Trophoblast cell (in vitro differentiated cells and primary cell): ENCODE results near the gene CHKA.

Experiments used
- DNase-seq, 2 donors: peaks; one replicate each; pipeline ENCODE4 v3.0.0-alpha.2; 2016
- H2AFZ ChIP-seq: 2 replicates; pipeline ENCODE4 v1.6.1; 2013; ENCODE audit warnings: low read length, moderate library complexity, mild to moderate bottlenecking; ENCODE audit not compliant: insufficient read depth, poor library complexity
- H2AK5ac ChIP-seq: 2 replicates; pipeline ENCODE4 v1.6.1; 2013; ENCODE audit warnings: mild to moderate bottlenecking, low read length
- H2BK120ac ChIP-seq: 2 replicates; pipeline ENCODE4 v1.6.1; 2013; ENCODE audit warnings: low read length, mild to moderate bottlenecking, moderate library complexity; ENCODE audit not compliant: insufficient read depth, poor library complexity
- H2BK12ac ChIP-seq: 2 replicates; pipeline ENCODE4 v1.6.1; 2013; ENCODE audit warnings: mild to moderate bottlenecking, low read length, moderate library complexity
- H2BK5ac ChIP-seq: 2 replicates; pipeline ENCODE4 v1.6.1; 2013; ENCODE audit warnings: low read length, low read depth, moderate library complexity, mild to moderate bottlenecking; ENCODE audit not compliant: poor library complexity
- H3K14ac ChIP-seq: 2 replicates; pipeline ENCODE4 v1.6.1; 2013; ENCODE audit warnings: mild to moderate bottlenecking, low read length
- H3K18ac ChIP-seq: 2 replicates; pipeline ENCODE4 v1.6.1; 2013; ENCODE audit warnings: mild to moderate bottlenecking, low read length
- H3K23ac ChIP-seq: 2 replicates; pipeline ENCODE4 v1.6.1; 2013; ENCODE audit warnings: low read length
- H3K27ac ChIP-seq: 2 replicates; pipeline ENCODE4 v1.5.1; 2013; ENCODE audit warnings: low read depth, mild to moderate bottlenecking, inconsistent platforms, low read length, moderate library complexity
- H3K27me3 ChIP-seq: 2 replicates; pipeline ENCODE4 v1.6.1; 2013; ENCODE audit warnings: inconsistent platforms, mild to moderate bottlenecking, low read length, moderate library complexity; ENCODE audit not compliant: insufficient read depth
- H3K36me3 ChIP-seq, 2 experiments: 1 replicate in 1 of 2; 2 replicates in 1 of 2; pipeline ENCODE4 v1.6.1; 2013; ENCODE audit warnings: low read length in 2 of 2, mild to moderate bottlenecking in 2 of 2, moderate library complexity in 1 of 2; ENCODE audit not compliant: insufficient read depth in 2 of 2, control insufficient read depth in 1 of 2
- H3K4ac ChIP-seq: 2 replicates; pipeline ENCODE4 v1.6.1; 2013; ENCODE audit warnings: low read depth, mild to moderate bottlenecking, low read length, moderate library complexity
- H3K4me1 ChIP-seq, 2 experiments: 1 replicate in 1 of 2; 2 replicates in 1 of 2; pipeline ENCODE4 v1.6.1; 2013; ENCODE audit warnings: low read length in 2 of 2, mild to moderate bottlenecking in 2 of 2, moderate library complexity in 1 of 2; ENCODE audit not compliant: insufficient read depth in 2 of 2, control insufficient read depth in 1 of 2
- H3K4me2 ChIP-seq: 2 replicates; pipeline ENCODE4 v1.6.1; 2013; ENCODE audit warnings: inconsistent platforms, mild to moderate bottlenecking, low read length, moderate library complexity
- H3K4me3 ChIP-seq: 2 replicates; pipeline ENCODE4 v1.5.1; 2013; ENCODE audit warnings: mild to moderate bottlenecking, low read depth, low read length, inconsistent platforms
- H3K79me1 ChIP-seq: one replicate; pipeline ENCODE4 v1.6.1; 2013; ENCODE audit warnings: low read length
- H3K79me2 ChIP-seq: 2 replicates; pipeline ENCODE4 v1.6.1; 2013; ENCODE audit warnings: low read length, mild to moderate bottlenecking; ENCODE audit not compliant: control insufficient read depth, insufficient read depth, poor library complexity
- H3K9ac ChIP-seq: 2 replicates; pipeline ENCODE4 v1.6.1; 2013; ENCODE audit warnings: mild to moderate bottlenecking, low read length
- H3K9me3 ChIP-seq: 2 replicates; pipeline ENCODE4 v1.6.1; 2013; ENCODE audit warnings: low read depth, mild to moderate bottlenecking, control low read depth, inconsistent platforms, low read length; ENCODE audit not compliant: insufficient read depth
- H4K12ac ChIP-seq: 2 replicates; pipeline ENCODE4 v1.6.1; 2013; ENCODE audit warnings: low read depth, mild to moderate bottlenecking, low read length, moderate library complexity
- H4K8ac ChIP-seq: 2 replicates; pipeline ENCODE4 v1.6.1; 2013; ENCODE audit warnings: low read depth, mild to moderate bottlenecking, low read length, moderate library complexity
- H4K91ac ChIP-seq: one replicate; pipeline ENCODE4 v1.6.1; 2013; ENCODE audit warnings: low read depth, mild to moderate bottlenecking, low read length, moderate library complexity
- WGBS: extraction: QIAGEN DNeasy Blood & Tissue Kit; methylation state at CpG from one replicate; pipeline ENCODE4 v1.1.7; 2013; ENCODE audit warnings: missing lambda C conversion rate; ENCODE audit not compliant: insufficient read length, insufficient coverage; ENCODE audit errors: extremely low coverage; 5-methylcytosine and 5-hydroxymethylcytosine counted together

The CHKA gene

DNA sequence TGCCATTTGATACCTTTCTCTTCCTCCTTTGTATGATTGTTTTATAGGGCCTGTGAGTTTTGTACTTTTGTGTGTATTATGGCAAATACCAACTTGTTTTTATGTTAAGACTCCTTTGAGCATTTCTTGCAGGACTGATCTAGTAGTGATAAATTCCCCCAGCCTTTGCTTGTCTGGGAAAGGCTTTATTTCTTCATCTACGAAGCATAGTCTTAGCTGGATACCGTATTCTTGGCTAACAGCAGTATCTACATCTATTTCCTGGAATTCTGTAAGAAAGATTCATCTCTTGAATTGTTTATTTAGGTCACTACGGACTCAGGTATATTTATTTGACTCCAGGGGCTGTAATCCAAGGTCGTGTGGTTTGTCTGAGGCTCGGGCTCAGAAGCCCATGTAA, 96.7 kb downstream of the CHKA start:
- Histone ChIP-seq H3K4ac (no peak overlapping the region), H2AFZ (no peak overlapping the region), H3K14ac (no peak overlapping the region), H3K23ac (no peak overlapping the region), H4K91ac (no peak overlapping the region), H3K4me3 (no peak overlapping the region), H3K9ac (no peak overlapping the region), H3K27me3 (no peaks in the 10 kb centered on the region), H2BK12ac (no peak overlapping the region), H2BK5ac (no peak overlapping the region), H4K12ac (no peak overlapping the region), H3K4me1 (peaks cover 0 to under 1% of the 10 kb centered on the region in 2 experiments), H3K27ac (no peak overlapping the region), H2BK120ac (no peak overlapping the region), H3K9me3 (peaks cover 14% of the 10 kb centered on the region), H3K79me2 (no peaks in the 10 kb centered on the region), H3K18ac (no peak overlapping the region), H2AK5ac (no peak overlapping the region), H3K4me2 (no peak overlapping the region), H3K36me3 (no peaks in the 10 kb centered on the region), H3K79me1 (no peaks in the 10 kb centered on the region), H4K8ac (no peak overlapping the region)
- WGBS, result no CpG with 5 or more reads among the region's 5 CpGs
- DNase-seq, result no peak

DNA sequence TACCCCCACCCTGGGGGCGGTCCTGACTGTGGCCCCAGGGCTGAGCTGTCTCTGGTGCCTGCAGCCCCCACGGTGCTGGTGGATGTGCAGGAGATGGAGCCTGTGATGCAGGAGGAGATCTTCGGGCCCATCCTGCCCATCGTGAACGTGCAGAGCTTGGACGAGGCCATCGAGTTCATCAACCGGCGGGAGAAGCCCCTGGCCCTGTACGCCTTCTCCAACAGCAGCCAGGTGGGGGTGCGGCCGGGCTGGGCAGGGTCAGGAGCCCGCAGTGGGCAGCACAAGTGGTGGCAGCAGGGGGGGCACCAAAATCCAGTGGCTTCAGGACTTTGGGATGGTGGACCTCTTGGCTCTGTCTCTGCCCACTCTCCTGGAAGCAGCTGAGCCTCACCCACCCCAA, 98.7 kb downstream of the CHKA start:
- Histone ChIP-seq H3K27me3 (no peaks in the 10 kb centered on the region), H3K4ac (no peak overlapping the region), H4K91ac (no peak overlapping the region), H4K8ac (no peak overlapping the region), H3K79me2 (no peaks in the 10 kb centered on the region), H2AK5ac (no peak overlapping the region), H3K23ac (no peak overlapping the region), H3K18ac (no peak overlapping the region), H2BK120ac (no peak overlapping the region), H3K14ac (no peak overlapping the region), H3K36me3 (no peaks in the 10 kb centered on the region), H4K12ac (no peak overlapping the region), H2BK5ac (no peak overlapping the region), H3K4me2 (no peak overlapping the region), H3K9me3 (peaks cover 3% of the 10 kb centered on the region), H3K9ac (no peak overlapping the region), H3K79me1 (no peaks in the 10 kb centered on the region), H2AFZ (no peak overlapping the region), H3K27ac (no peak overlapping the region), H2BK12ac (no peak overlapping the region), H3K4me1 (peaks cover under 1 to 4% of the 10 kb centered on the region in 2 experiments), H3K4me3 (no peak overlapping the region)
- WGBS, result no CpG with 5 or more reads among the region's 13 CpGs
- DNase-seq, result no peak

DNA sequence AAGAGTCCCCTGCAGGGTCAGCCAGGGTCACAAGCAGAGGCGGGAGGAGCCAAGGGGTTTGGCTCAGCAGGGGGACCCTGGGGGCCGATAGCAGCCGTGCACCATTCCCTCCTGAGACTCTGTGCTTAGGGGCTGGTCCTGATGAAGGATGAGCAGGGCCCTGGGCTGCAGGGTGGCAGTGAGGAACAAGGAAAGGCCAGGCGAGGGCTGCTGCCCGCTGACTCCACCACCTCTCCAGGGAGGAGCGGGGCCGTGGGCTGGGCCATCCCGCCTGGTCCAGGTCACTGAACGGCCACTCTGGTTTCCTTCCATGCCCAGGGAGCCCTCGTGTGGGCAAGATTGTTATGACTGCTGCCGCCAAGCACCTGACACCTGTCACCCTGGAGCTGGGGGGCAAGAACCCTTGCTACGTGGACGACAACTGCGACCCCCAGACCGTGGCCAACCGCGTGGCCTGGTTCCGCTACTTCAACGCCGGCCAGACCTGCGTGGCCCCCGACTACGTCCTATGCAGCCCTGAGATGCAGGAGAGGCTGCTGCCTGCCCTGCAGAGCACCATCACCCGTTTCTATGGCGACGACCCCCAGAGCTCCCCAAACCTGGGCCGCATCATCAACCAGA, 99.9 kb downstream of the CHKA start:
- DNase-seq, result peak; percentile 49 to 66
- Histone ChIP-seq H2AFZ (no peak overlapping the region), H2BK120ac (no peak overlapping the region), H3K4me1 (peaks cover 10 to 15% of the 10 kb centered on the region in 2 experiments), H4K12ac (no peak overlapping the region), H3K18ac (no peak overlapping the region), H3K9ac (no peak overlapping the region), H2BK12ac (no peak overlapping the region), H3K27me3 (no peaks in the 10 kb centered on the region), H2AK5ac (no peak overlapping the region), H3K79me2 (no peaks in the 10 kb centered on the region), H2BK5ac (no peak overlapping the region), H3K36me3 (no peaks in the 10 kb centered on the region), H3K9me3 (peaks cover 3% of the 10 kb centered on the region), H3K4me2 (no peak overlapping the region), H3K23ac (no peak overlapping the region), H3K4ac (no peak overlapping the region), H3K4me3 (no peak overlapping the region), H4K8ac (no peak overlapping the region), H4K91ac (no peak overlapping the region), H3K79me1 (peaks cover 5% of the 10 kb centered on the region), H3K14ac (no peak overlapping the region), H3K27ac (no peak overlapping the region)
- no CpG with 5 or more reads among the region's 27 CpGs for WGBS

DNA sequence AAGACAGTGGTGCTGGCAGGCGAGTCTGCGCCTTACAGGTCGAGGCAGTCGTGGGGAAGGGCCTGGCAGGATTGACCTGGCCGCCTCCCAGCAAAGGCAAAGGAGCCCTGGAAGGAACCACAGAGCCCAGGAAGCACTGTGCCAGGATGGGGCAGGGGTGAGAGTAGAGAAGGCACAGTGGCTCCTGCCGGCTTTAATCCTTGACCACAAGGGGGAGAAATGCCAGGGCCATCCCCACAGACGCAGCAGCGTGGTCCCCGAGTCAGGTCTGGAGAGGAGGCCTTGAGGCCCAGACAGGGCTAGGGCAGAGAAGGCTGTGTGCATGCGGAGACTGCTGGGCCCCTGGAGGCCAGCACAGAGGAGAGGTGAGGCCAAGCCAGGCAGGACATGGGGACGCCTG, 100.6 kb downstream of the CHKA start:
- no peak overlapping the region for H2BK120ac ChIP-seq
- no peak overlapping the region for H3K23ac ChIP-seq
- no peak overlapping the region for H2BK12ac ChIP-seq
- no peak overlapping the region for H3K4me3 ChIP-seq
- H3K27me3 ChIP-seq, result no peaks in the 10 kb centered on the region
- H3K27ac ChIP-seq, result no peak overlapping the region
- no peak overlapping the region for H4K8ac ChIP-seq
- no peak overlapping the region for H3K9ac ChIP-seq
- peaks cover 3% of the 10 kb centered on the region for H3K9me3 ChIP-seq
- no peak overlapping the region for H3K4ac ChIP-seq
- H3K18ac ChIP-seq, result no peak overlapping the region
- H4K12ac ChIP-seq, result no peak overlapping the region
- H3K4me2 ChIP-seq, result no peak overlapping the region
- peak overlapping the region; percentile 4 for H2AK5ac ChIP-seq
- no peak for DNase-seq
- no peak overlapping the region for H4K91ac ChIP-seq
- no peaks in the 10 kb centered on the region for H3K79me2 ChIP-seq
- H2AFZ ChIP-seq, result no peak overlapping the region
- WGBS, result no CpG with 5 or more reads among the region's 11 CpGs
- peaks cover 5% of the 10 kb centered on the region for H3K79me1 ChIP-seq
- no peak overlapping the region for H3K14ac ChIP-seq
- no peak overlapping the region for H2BK5ac ChIP-seq
- H3K4me1 ChIP-seq, result peaks cover 10 to 15% of the 10 kb centered on the region in 2 experiments
- no peaks in the 10 kb centered on the region for H3K36me3 ChIP-seq
